ENCODE data around the gene HIP1R. TPM values are rescaled to one million over a fixed set of nuclear protein-coding genes. Genes with fewer than 3 reads are reported as not detected.

HIP1R gene
- total RNA-seq, 1 experiment from 2014 or later: 36.7 TPM

DNA sequence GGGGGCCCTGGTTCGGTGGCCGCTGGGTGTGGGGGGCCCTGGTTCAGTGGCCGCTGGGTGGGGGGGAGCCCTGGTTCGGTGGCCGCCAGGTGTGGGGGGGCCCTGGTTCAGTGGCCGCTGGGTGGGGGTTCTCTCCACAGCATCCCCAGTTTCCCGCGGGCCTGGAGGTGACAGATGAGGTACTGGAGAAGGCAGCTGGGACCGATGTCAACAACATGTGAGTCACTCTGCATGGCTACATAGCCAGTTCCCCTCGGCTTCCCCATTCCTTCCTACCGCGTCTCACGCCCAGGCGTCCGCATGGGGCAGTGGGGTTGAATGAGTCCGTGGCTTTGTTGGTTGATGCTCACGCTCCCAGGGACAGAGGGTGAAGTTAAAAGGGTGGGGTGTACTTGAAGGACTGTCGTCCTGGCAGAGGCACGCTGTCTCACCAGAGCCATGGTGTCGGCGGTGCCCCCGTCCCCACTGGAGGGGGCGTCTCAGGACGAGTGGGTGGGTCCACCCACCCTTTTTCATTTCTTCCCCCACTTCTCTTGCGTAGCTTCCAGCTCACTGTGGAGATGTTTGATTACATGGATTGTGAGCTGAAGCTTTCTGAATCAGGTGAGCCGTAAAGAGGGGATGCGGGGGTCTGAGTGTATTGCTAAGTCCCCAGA is 15.6 kb downstream of the HIP1R start:
- in situ Hi-C loops (cut with HindIII; ENCODE audit: low pct_unique_long_range_greater_than_20kb, low sequenced_read_pairs): no loop called here
- POLR2A ChIA-PET: no interaction called here
- no peaks in the 10 kb centered on the region for H3K27me3 ChIP-seq (ENCODE audit: control insufficient read depth, insufficient read depth, low read length)
- no TSS peak for BruUV-seq (replicated peaks)
- no peak overlapping the region for H3K27ac ChIP-seq (ENCODE audit: low read length)
- H3K36me3 ChIP-seq (ENCODE audit: control insufficient read depth, insufficient read depth, low read length): no peaks in the 10 kb centered on the region
- H3K4me3 ChIP-seq (ENCODE audit: low read depth in 2 of 2, low read length in 2 of 2): no peak overlapping the region
- CTCF ChIA-PET: interaction anchor here (1.0 kb wide), 1 partner anchor 10 kb away, joined by 3 read pairs; no protein-coding TSS in a partner anchor
- H3K4me1 ChIP-seq (ENCODE audit: control insufficient read depth, insufficient read depth, low read length): no peaks in the 10 kb centered on the region
- no peak for ATAC-seq
- intact Hi-C loops (cut with micrococcal nuclease; ENCODE audit: unreplicated experiment): no loop called here
- no peaks in the 10 kb centered on the region for H3K9me3 ChIP-seq (ENCODE audit: control insufficient read depth, insufficient read depth, low read depth, low read length)
- TF ChIP-seq POLR2AphosphoS5 (IDR thresholded peaks at IDR 0.05; ENCODE audit: low read depth, low read length): no peak
- TF ChIP-seq SIN3A (IDR thresholded peaks at IDR 0.05; ENCODE audit: borderline replicate concordance, insufficient read depth, low read depth, low read length): no peak
- TF ChIP-seq, protein P1, sequence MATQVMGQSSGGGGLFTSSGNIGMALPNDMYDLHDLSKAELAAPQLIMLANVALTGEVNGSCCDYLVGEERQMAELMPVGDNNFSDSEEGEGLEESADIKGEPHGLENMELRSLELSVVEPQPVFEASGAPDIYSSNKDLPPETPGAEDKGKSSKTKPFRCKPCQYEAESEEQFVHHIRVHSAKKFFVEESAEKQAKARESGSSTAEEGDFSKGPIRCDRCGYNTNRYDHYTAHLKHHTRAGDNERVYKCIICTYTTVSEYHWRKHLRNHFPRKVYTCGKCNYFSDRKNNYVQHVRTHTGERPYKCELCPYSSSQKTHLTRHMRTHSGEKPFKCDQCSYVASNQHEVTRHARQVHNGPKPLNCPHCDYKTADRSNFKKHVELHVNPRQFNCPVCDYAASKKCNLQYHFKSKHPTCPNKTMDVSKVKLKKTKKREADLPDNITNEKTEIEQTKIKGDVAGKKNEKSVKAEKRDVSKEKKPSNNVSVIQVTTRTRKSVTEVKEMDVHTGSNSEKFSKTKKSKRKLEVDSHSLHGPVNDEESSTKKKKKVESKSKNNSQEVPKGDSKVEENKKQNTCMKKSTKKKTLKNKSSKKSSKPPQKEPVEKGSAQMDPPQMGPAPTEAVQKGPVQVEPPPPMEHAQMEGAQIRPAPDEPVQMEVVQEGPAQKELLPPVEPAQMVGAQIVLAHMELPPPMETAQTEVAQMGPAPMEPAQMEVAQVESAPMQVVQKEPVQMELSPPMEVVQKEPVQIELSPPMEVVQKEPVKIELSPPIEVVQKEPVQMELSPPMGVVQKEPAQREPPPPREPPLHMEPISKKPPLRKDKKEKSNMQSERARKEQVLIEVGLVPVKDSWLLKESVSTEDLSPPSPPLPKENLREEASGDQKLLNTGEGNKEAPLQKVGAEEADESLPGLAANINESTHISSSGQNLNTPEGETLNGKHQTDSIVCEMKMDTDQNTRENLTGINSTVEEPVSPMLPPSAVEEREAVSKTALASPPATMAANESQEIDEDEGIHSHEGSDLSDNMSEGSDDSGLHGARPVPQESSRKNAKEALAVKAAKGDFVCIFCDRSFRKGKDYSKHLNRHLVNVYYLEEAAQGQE (IDR thresholded peaks at IDR 0.05; ENCODE audit: insufficient read depth in 1 of 2, low read depth in 2 of 2, low read length in 1 of 2): no peak
- no peak for TF ChIP-seq CTCF (IDR thresholded peaks at IDR 0.05)
- no peak for TF ChIP-seq TCF7L2 (IDR thresholded peaks at IDR 0.05; ENCODE audit: low read depth, low read length)
- DNase-seq (ENCODE audit: low read depth, low spot score): no peak

DNA sequence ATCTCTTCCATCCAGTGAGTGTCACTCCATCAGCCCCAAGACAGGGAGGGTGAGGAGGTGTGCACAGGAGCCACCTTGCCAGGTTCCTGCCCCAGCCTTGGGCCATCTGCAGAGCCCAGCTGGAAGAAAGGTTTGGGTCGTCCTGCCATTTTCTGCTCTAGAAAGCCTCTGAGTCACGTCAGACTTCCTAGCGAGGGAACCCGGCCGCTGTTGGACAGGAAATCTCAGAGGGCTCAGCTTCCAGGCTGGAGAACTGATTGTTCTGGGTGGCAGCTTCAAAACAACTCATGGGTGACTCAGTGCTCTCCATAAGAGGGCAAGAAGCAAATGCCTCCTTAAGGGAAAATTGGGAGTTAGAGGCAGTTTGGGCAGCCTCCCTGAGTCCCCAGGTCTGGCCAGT is 16.6 kb downstream of the HIP1R start:
- DNase-seq (ENCODE audit: low read depth, low spot score): no peak
- Histone ChIP-seq H3K27me3 (ENCODE audit: control insufficient read depth, insufficient read depth, low read length) (no peaks in the 10 kb centered on the region), H3K4me1 (ENCODE audit: control insufficient read depth, insufficient read depth, low read length) (no peaks in the 10 kb centered on the region), H3K36me3 (ENCODE audit: control insufficient read depth, insufficient read depth, low read length) (no peaks in the 10 kb centered on the region), H3K4me3 (ENCODE audit: low read depth in 2 of 2, low read length in 2 of 2) (no peak overlapping the region), H3K27ac (ENCODE audit: low read length) (no peak overlapping the region), H3K9me3 (ENCODE audit: control insufficient read depth, insufficient read depth, low read depth, low read length) (no peaks in the 10 kb centered on the region)
- ChIA-PET POLR2A (interaction anchor here (0.6 kb wide), 1 partner anchor 71 kb away, joined by 3 read pairs; no protein-coding TSS in a partner anchor), CTCF (interaction anchor here (0.6 to 1.0 kb wide), 2 partner anchors 9 to 17 kb away, joined by 3 read pairs; no protein-coding TSS in a partner anchor)
- in situ Hi-C loops (cut with HindIII; ENCODE audit: low pct_unique_long_range_greater_than_20kb, low sequenced_read_pairs): no loop called here
- TF ChIP-seq TCF7L2 (IDR thresholded peaks at IDR 0.05; ENCODE audit: low read depth, low read length) (no peak), POLR2AphosphoS5 (IDR thresholded peaks at IDR 0.05; ENCODE audit: low read depth, low read length) (no peak), CTCF (IDR thresholded peaks at IDR 0.05) (no peak), SIN3A (IDR thresholded peaks at IDR 0.05; ENCODE audit: borderline replicate concordance, insufficient read depth, low read depth, low read length) (no peak)
- TF ChIP-seq, protein P1 (IDR thresholded peaks at IDR 0.05; ENCODE audit: insufficient read depth in 1 of 2, low read depth in 2 of 2, low read length in 1 of 2): no peak
- ATAC-seq: peak; percentile 57
- BruUV-seq (replicated peaks): no TSS peak
- intact Hi-C loops (cut with micrococcal nuclease; ENCODE audit: unreplicated experiment): no loop called here
